H1 (cell line): ENCODE measurements around the gene IGFBP4. TPM values are rescaled to one million over a fixed set of nuclear protein-coding genes. Genes with fewer than 3 reads are reported as not detected.

Source experiments
- RNF2 ChIP-seq: fragments of 200-900, 300-1000 bp; sonication (generic); IDR thresholded peaks from 2 replicates; pipeline ENCODE4 v1.7.1; 2016; ENCODE audit warnings: borderline replicate concordance, low read depth, mild to moderate bottlenecking, antibody characterized with exemption, low read length; ENCODE audit not compliant: poor library complexity, severe bottlenecking; ENCODE audit errors: missing control alignments
- SP2 ChIP-seq: IDR thresholded peaks from 2 replicates; pipeline ENCODE4 v1.6.1; 2012; ENCODE audit warnings: mild to moderate bottlenecking, low read length, inconsistent platforms
- SP4 ChIP-seq: IDR thresholded peaks from 2 replicates; pipeline ENCODE4 v1.6.1; 2012; ENCODE audit warnings: low read length, inconsistent platforms
- polyA plus RNA-seq, 7 experiments: library from polyadenylated mRNA; depleted of rRNA in 3 of 7; stranded (reverse) in 5 of 7; unstranded in 2 of 7; fragments of >200 nt in 5 of 7; fragments of 200-250 nt in 2 of 7; gene quantifications; 1 replicate in 5 of 7; 2 replicates in 1 of 7; 4 replicates in 1 of 7; pipeline versions ENCODE4 v1.2.1 to v1.2.3, GENCODE V29; 2011 to 2013; ENCODE audit warnings: missing spikeins in 2 of 7, mixed read lengths in 2 of 7
- total RNA-seq: library from RNA; stranded (reverse); fragmentation: NEBNext Ultra II Directional; extraction: Animal tissue kit (Norgen Biotek cat#: 25700); gene quantifications from 2 replicates; pipeline ENCODE4 v1.2.1, GENCODE V29; 2021

Gene IGFBP4
- total and polyA plus RNA-seq, 2 of the 8 experiments (the other 6 are each of a cell fraction or from before 2014, with no cell fraction given), result 85.5 to 105 TPM

DNA sequence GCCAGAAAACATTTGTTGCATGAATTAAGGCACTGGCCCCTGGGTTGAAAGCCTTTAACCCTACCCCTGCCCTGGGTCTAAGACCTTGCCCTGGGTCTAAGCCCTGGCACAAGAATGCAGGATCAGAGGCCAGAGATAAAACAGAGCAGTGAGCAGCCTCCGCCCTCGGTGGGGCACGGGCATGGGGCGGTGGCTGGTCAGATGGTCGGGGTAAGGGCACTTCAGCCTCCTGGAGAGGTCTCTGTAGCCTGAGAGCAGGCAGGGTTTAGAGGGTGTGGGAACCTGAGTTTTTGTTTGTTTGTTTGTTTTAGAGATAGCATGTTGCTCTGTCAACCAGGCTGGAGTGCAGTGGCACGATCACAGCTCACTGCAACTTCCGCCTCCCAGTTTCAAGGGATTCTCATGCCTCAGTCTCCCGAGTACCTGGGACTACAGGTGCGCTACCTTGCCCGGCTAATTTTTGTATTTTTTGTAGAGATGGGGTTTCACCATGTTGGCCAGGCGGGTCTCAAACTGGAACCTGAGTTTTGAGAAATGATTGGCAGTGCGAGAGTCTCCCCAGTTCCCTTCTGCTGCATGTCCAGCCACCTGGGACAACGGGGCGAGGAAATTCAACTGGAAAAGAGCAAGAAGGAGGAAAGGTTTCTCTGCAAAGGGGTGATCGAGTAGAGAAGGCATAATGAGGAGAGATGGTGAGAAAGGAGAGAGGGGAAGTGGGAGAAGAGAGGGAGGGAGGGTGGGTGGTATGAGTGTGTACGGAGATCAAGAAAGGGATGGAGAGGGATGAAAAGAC is 30.5 kb downstream of the IGFBP4 start (continued):
- TF ChIP-seq RNF2 (no peak), SP2 (no peak), SP4 (no peak)
